Neural crest cell (in vitro differentiated cells): Measurements from ENCODE around the gene BPIFB1. TPM values are rescaled to one million over a fixed set of nuclear protein-coding genes. Genes with fewer than 3 reads are reported as not detected.

ENCODE experiments used
- DNase-seq: peaks from one replicate; pipeline ENCODE4 v3.0.0; 2021; ENCODE audit warnings: low read depth, mixed read lengths, low spot score
- H3K27ac Mint-ChIP-seq: one replicate; pipeline ENCODE4 v1.8.0; 2021; ENCODE audit warnings: mild to moderate bottlenecking, mixed read lengths; ENCODE audit not compliant: unreplicated experiment
- H3K27me3 Mint-ChIP-seq: 2 replicates; pipeline ENCODE4 v1.8.0; 2021; ENCODE audit warnings: low read depth, mild to moderate bottlenecking, mixed read lengths
- H3K36me3 Mint-ChIP-seq: 2 replicates; pipeline ENCODE4 v1.8.0; 2021; ENCODE audit warnings: low read depth, mild to moderate bottlenecking, mixed read lengths
- H3K4me1 Mint-ChIP-seq: 2 replicates; pipeline ENCODE4 v1.8.0; 2021; ENCODE audit warnings: mixed read lengths
- H3K4me3 Mint-ChIP-seq: one replicate; pipeline ENCODE4 v1.8.0; 2021; ENCODE audit warnings: mild to moderate bottlenecking, mixed read lengths
- H3K9me3 Mint-ChIP-seq: 2 replicates; pipeline ENCODE4 v1.8.0; 2021; ENCODE audit warnings: mixed read lengths
- long read RNA-seq: library from polyadenylated mRNA; unstranded; transcript quantifications from one replicate; pipeline ENCODE4 v2.0.0, GENCODE V29; 2020
- total RNA-seq: library from RNA; stranded (reverse); gene quantifications from 2 replicates; pipeline ENCODE4 v1.2.1, GENCODE V29; 2021
- TF ChIP-seq, protein P1 (sequence below): fragments of 200-600 bp; sonication (generic); conservative IDR thresholded peaks from 2 replicates; pipeline ENCODE4 v1.5.0; 2021; ENCODE audit warnings: antibody characterized with exemption, mild to moderate bottlenecking

The BPIFB1 gene, protein sequence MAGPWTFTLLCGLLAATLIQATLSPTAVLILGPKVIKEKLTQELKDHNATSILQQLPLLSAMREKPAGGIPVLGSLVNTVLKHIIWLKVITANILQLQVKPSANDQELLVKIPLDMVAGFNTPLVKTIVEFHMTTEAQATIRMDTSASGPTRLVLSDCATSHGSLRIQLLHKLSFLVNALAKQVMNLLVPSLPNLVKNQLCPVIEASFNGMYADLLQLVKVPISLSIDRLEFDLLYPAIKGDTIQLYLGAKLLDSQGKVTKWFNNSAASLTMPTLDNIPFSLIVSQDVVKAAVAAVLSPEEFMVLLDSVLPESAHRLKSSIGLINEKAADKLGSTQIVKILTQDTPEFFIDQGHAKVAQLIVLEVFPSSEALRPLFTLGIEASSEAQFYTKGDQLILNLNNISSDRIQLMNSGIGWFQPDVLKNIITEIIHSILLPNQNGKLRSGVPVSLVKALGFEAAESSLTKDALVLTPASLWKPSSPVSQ
- not detected in 2 replicates for total RNA-seq
- long read RNA-seq: 0 reads

DNA sequence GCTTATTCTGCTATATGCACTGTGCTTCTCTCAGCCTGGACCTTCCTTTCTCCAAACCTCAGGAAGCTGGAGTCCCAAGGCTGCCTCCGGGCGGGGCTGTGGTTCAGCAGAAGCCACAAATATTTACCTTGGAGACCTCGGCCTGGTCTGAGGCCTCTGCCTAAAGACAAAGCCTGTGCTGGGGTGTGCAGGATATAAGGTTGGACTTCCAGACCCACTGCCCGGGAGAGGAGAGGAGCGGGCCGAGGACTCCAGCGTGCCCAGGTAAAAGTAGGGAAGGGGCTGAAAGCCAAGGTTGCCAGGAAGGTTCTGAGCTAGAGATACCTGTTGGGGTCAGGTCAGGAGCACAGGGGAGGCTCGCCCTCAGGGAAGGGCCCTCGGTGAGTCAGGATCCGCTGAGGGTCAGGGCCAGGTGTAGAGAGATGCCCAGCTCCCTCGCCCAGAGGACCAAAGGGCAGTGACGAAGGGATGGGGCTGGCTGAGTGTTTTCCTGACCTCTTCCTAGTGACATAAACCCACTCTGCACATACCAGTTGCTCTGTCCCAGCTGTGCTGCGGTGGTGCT is at the start of gene BPIFB1:
BPIFB1 (plus strand) TSS at position 224 of the 565 bp plus-strand sequence. CDS start 2,860 bp downstream, outside the sequence.
- Mint-ChIP-seq H3K4me3 (no peak within 1 kb of the TSS), H3K9me3 (no peaks in the 10 kb centered on the region), H3K36me3 (no peaks in the 10 kb centered on the region), H3K4me1 (peaks cover 2% of the 10 kb centered on the region), H3K27ac (peak within 1 kb of the TSS; percentile 24), H3K27me3 (peaks cover 24% of the 10 kb centered on the region)
- TF ChIP-seq, protein P1, sequence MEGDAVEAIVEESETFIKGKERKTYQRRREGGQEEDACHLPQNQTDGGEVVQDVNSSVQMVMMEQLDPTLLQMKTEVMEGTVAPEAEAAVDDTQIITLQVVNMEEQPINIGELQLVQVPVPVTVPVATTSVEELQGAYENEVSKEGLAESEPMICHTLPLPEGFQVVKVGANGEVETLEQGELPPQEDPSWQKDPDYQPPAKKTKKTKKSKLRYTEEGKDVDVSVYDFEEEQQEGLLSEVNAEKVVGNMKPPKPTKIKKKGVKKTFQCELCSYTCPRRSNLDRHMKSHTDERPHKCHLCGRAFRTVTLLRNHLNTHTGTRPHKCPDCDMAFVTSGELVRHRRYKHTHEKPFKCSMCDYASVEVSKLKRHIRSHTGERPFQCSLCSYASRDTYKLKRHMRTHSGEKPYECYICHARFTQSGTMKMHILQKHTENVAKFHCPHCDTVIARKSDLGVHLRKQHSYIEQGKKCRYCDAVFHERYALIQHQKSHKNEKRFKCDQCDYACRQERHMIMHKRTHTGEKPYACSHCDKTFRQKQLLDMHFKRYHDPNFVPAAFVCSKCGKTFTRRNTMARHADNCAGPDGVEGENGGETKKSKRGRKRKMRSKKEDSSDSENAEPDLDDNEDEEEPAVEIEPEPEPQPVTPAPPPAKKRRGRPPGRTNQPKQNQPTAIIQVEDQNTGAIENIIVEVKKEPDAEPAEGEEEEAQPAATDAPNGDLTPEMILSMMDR: no peak
- DNase-seq: no peak

DNA sequence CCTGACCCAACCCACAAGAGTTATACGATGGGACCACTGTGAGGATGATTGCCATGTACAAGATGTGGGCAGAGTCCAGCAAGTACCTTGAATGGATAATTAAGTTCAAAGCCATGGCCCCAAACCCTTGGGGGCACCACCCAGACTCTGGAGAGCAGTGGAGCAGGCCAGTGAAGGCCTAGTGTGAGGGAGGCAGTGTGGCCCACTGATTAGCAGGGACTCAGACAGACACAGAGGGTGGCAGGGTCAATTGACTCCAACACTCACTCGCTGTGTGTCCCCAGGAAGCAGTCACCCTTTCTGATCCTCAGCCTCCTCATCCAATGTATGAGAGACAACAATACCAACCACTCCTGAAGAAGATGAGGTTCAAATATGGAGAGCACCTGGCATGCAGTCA is 49.0 kb upstream of the BPIFB1 start:
- Mint-ChIP-seq H3K4me1 (no peaks in the 10 kb centered on the region), H3K9me3 (no peaks in the 10 kb centered on the region), H3K36me3 (no peaks in the 10 kb centered on the region), H3K4me3 (no peak overlapping the region), H3K27ac (no peak overlapping the region), H3K27me3 (peaks cover 93% of the 10 kb centered on the region)
- TF ChIP-seq, protein P1: no peak
- no peak for DNase-seq

DNA sequence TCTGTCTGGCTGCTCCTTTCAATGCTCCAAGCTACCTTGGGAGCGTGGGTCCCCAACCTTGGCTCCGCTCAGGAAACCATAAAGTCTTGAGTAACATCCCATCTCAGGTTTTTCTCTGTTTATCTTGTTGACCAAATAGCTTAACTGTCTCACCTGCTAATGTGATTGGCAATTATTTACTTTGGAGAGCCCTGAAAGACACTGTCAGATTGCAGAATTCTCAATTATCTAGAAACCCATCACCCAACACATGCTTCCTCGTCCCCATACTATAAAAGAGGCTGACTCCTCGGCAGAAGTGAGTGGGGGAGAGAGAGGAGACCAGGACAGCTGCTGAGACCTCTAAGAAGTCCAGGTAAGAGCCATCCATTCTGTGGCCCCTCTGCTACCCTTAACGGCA is 47.3 kb upstream of the BPIFB1 start, which contains the start of gene BPIFA1:
BPIFA1 (plus strand) TSS at position 301 of the 400 bp plus-strand sequence. CDS start 1,716 bp downstream, outside the sequence.
- no peaks in the 10 kb centered on the region for H3K4me1 Mint-ChIP-seq
- no peak within 1 kb of the TSS for H3K4me3 Mint-ChIP-seq
- H3K27me3 Mint-ChIP-seq: peaks cover 87% of the 10 kb centered on the region
- DNase-seq: no peak
- H3K27ac Mint-ChIP-seq: no peak within 1 kb of the TSS
- TF ChIP-seq, protein P1: no peak
- no peaks in the 10 kb centered on the region for H3K9me3 Mint-ChIP-seq
- H3K36me3 Mint-ChIP-seq: no peaks in the 10 kb centered on the region

DNA sequence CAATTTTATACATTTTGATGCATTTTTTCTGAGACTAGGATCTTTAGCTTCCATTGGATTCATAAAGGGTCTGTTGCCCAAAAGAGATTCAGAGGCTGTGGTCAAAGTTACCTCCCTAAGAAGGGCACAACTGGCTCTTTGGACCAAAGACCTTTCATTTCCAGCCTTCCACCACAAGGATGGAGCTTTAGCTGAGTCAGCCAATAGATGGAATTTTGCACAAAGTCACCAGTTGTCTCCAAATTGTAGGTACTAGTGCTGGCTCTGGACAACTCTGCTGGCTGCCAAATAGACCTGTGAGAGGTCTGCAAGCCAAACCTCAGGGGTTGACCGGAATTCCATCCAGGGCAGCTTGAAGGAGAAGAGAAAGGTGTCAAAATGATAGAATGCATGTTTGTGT is 46.7 kb upstream of the BPIFB1 start:
- H3K4me3 Mint-ChIP-seq: no peak overlapping the region
- no peak for DNase-seq
- no peaks in the 10 kb centered on the region for H3K9me3 Mint-ChIP-seq
- peaks cover 81% of the 10 kb centered on the region for H3K27me3 Mint-ChIP-seq
- H3K27ac Mint-ChIP-seq: no peak overlapping the region
- no peaks in the 10 kb centered on the region for H3K36me3 Mint-ChIP-seq
- no peaks in the 10 kb centered on the region for H3K4me1 Mint-ChIP-seq
- TF ChIP-seq, protein P1: no peak

DNA sequence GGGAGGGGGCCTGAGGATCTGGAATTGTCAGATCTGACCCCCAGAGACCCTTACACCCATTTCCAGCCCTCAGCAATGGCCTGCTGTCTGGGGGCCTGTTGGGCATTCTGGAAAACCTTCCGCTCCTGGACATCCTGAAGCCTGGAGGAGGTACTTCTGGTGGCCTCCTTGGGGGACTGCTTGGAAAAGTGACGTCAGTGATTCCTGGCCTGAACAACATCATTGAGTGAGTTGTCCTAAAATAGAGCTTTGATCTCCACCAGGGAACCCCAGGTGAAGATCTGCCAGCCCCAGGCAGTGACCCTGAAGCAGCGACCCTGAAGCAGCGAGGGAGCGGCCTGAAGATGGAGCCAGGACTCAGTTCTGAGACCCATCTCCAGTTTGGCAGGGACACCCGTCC is 45.0 kb upstream of the BPIFB1 start:
- peaks cover 76% of the 10 kb centered on the region for H3K27me3 Mint-ChIP-seq
- H3K4me1 Mint-ChIP-seq: no peaks in the 10 kb centered on the region
- H3K4me3 Mint-ChIP-seq: no peak overlapping the region
- TF ChIP-seq, protein P1: no peak
- H3K27ac Mint-ChIP-seq: no peak overlapping the region
- H3K9me3 Mint-ChIP-seq: no peaks in the 10 kb centered on the region
- no peaks in the 10 kb centered on the region for H3K36me3 Mint-ChIP-seq
- DNase-seq: no peak
